HG03520 (cell line): Measurements from ENCODE around the gene CTSG.
A peak's percentile ranks its signal among the peaks of the same experiment; 100 is the strongest.
"Not testable (repeated sequence)": the region's sequence is repeated elsewhere in the genome, so short reads cannot be mapped to it uniquely, and the experiment has no call there.

Experiments used
- ATAC-seq: cut with Tn5 transposase; IDR thresholded peaks from one replicate; pipeline ENCODE4 v1.9.1; 2021; ENCODE audit warnings: mild to moderate bottlenecking, moderate library complexity; ENCODE audit not compliant: unreplicated experiment

Gene CTSG

GRCh38 chr14:24576182-24576581 is at the start of gene CTSG:
TSS of gene CTSG (minus strand) at chr14:24576250. CDS start at chr14:24576223, 27 bp downstream.
- ATAC-seq: no peak

- ATAC-seq: no peak
Measured at GRCh38 chr14:24613747-24614146, 37.7 kb upstream of the CTSG start.

GRCh38 chr14:24613241-24613640 is 37.2 kb upstream of the CTSG start:
- no peak for ATAC-seq

- ATAC-seq: no peak
Measured at GRCh38 chr14:24612196-24612595, 36.1 kb upstream of the CTSG start.

GRCh38 chr14:24609655-24610344 is 33.8 kb upstream of the CTSG start, which contains the start of gene GZMH:
TSS of gene GZMH (minus strand) at chr14:24609685. CDS start at chr14:24609613, 72 bp downstream.
- ATAC-seq: no peak

- no peak for ATAC-seq
Measured at GRCh38 chr14:24607635-24608514, 31.8 kb upstream of the CTSG start.

GRCh38 chr14:24607081-24607480 is 31.0 kb upstream of the CTSG start:
- ATAC-seq: no peak

GRCh38 chr14:24606297-24606696 is 30.2 kb upstream of the CTSG start:
- no peak for ATAC-seq

GRCh38 chr14:24605435-24606190 is 29.6 kb upstream of the CTSG start:
- peak; percentile 91 for ATAC-seq

- ATAC-seq: no peak
Measured at GRCh38 chr14:24597403-24597802, 21.4 kb upstream of the CTSG start.

GRCh38 chr14:24595073-24595808 is 19.2 kb upstream of the CTSG start:
- no peak for ATAC-seq

- not testable (repeated sequence) for ATAC-seq
Measured at GRCh38 chr14:24591004-24591403, 15.0 kb upstream of the CTSG start.

GRCh38 chr14:24584402-24584801 is 8.4 kb upstream of the CTSG start:
- ATAC-seq: not testable (repeated sequence)

- no peak for ATAC-seq
Measured at GRCh38 chr14:24578558-24578957, 2.5 kb upstream of the CTSG start.

- ATAC-seq: no peak
Measured at GRCh38 chr14:24576771-24577170, 721 bp upstream of the CTSG start.

- ATAC-seq: no peak
Measured at GRCh38 chr14:24574206-24574774, 1.8 kb downstream of the CTSG start.

GRCh38 chr14:24566318-24566717 is 9.7 kb downstream of the CTSG start:
- ATAC-seq: no peak

GRCh38 chr14:24565766-24566165 is 10.3 kb downstream of the CTSG start:
- ATAC-seq: no peak

- no peak for ATAC-seq
Measured at GRCh38 chr14:24563505-24563904, 12.5 kb downstream of the CTSG start.

- no peak for ATAC-seq
Measured at GRCh38 chr14:24556756-24557155, 19.3 kb downstream of the CTSG start.
